Measurements from ENCODE around the gene MARCHF10. TPM values are rescaled to one million over a fixed set of nuclear protein-coding genes. Genes with fewer than 3 reads are reported as not detected.
A peak's percentile ranks its signal among the peaks of the same experiment; 100 is the strongest.

The MARCHF10 gene
- total RNA-seq, 2 donors from 2014 or later: 0.26 to 0.80 TPM

GRCh38 chr17:62774338-62774737 is 33.8 kb downstream of the MARCHF10 start:
- H3K27ac Mint-ChIP-seq: no peak overlapping the region
- no peak overlapping the region for H3K4me3 Mint-ChIP-seq
- DNase-seq (no peak), ATAC-seq (no peak)
- H3K4me1 Mint-ChIP-seq: no peaks in the 10 kb centered on the region
- peaks cover 36% of the 10 kb centered on the region for H3K27me3 Mint-ChIP-seq
- H3K9me3 ChIP-seq (ENCODE audit: control insufficient read depth, low read length, poor library complexity, severe bottlenecking): no peaks in the 10 kb centered on the region
- H3K36me3 Mint-ChIP-seq (ENCODE audit: low read depth): peaks cover 11% of the 10 kb centered on the region

- peaks cover 5% of the 10 kb centered on the region for H3K36me3 Mint-ChIP-seq (ENCODE audit: low read depth)
- DNase-seq (no peak), ATAC-seq (no peak)
- no peaks in the 10 kb centered on the region for H3K4me1 Mint-ChIP-seq
- no peak overlapping the region for H3K4me3 Mint-ChIP-seq
- H3K9me3 ChIP-seq (ENCODE audit: control insufficient read depth, low read length, poor library complexity, severe bottlenecking): no peaks in the 10 kb centered on the region
- H3K27me3 Mint-ChIP-seq: peaks cover 14% of the 10 kb centered on the region
- H3K27ac Mint-ChIP-seq: no peak overlapping the region
Measured at GRCh38 chr17:62767997-62768396, 40.1 kb downstream of the MARCHF10 start.

GRCh38 chr17:62765351-62765750 is 42.8 kb downstream of the MARCHF10 start:
- peaks cover 2% of the 10 kb centered on the region for H3K4me1 Mint-ChIP-seq
- no peaks in the 10 kb centered on the region for H3K9me3 ChIP-seq (ENCODE audit: control insufficient read depth, low read length, poor library complexity, severe bottlenecking)
- peaks cover 22% of the 10 kb centered on the region for H3K27me3 Mint-ChIP-seq
- H3K4me3 Mint-ChIP-seq: no peak overlapping the region
- H3K36me3 Mint-ChIP-seq (ENCODE audit: low read depth): no peaks in the 10 kb centered on the region
- H3K27ac Mint-ChIP-seq: no peak overlapping the region
- ATAC-seq (no peak), DNase-seq (no peak)

GRCh38 chr17:62763891-62764600 is 44.1 kb downstream of the MARCHF10 start:
- ATAC-seq (no peak), DNase-seq (no peak)
- H3K36me3 Mint-ChIP-seq (ENCODE audit: low read depth): no peaks in the 10 kb centered on the region
- peaks cover 29% of the 10 kb centered on the region for H3K27me3 Mint-ChIP-seq
- no peak overlapping the region for H3K4me3 Mint-ChIP-seq
- no peaks in the 10 kb centered on the region for H3K9me3 ChIP-seq (ENCODE audit: control insufficient read depth, low read length, poor library complexity, severe bottlenecking)
- H3K27ac Mint-ChIP-seq: no peak overlapping the region
- H3K4me1 Mint-ChIP-seq: peaks cover 2% of the 10 kb centered on the region

- H3K36me3 Mint-ChIP-seq (ENCODE audit: low read depth): no peaks in the 10 kb centered on the region
- H3K4me3 Mint-ChIP-seq: no peak overlapping the region
- no peak overlapping the region for H3K27ac Mint-ChIP-seq
- peaks cover 2% of the 10 kb centered on the region for H3K4me1 Mint-ChIP-seq
- DNase-seq: no peak
- peaks cover 29% of the 10 kb centered on the region for H3K27me3 Mint-ChIP-seq
- ATAC-seq: no peak
- H3K9me3 ChIP-seq (ENCODE audit: control insufficient read depth, low read length, poor library complexity, severe bottlenecking): no peaks in the 10 kb centered on the region
Measured at GRCh38 chr17:62761884-62762283, 46.2 kb downstream of the MARCHF10 start.

- Mint-ChIP-seq H3K36me3 (ENCODE audit: low read depth) (no peaks in the 10 kb centered on the region), H3K27me3 (peaks cover 29% of the 10 kb centered on the region), H3K4me3 (no peak overlapping the region), H3K27ac (no peak overlapping the region), H3K4me1 (peaks cover 2% of the 10 kb centered on the region)
- no peak for ATAC-seq
- no peaks in the 10 kb centered on the region for H3K9me3 ChIP-seq (ENCODE audit: control insufficient read depth, low read length, poor library complexity, severe bottlenecking)
- DNase-seq: no peak
Measured at GRCh38 chr17:62760945-62761267, 47.2 kb downstream of the MARCHF10 start.

GRCh38 chr17:62760059-62760944 is 47.8 kb downstream of the MARCHF10 start:
- Mint-ChIP-seq H3K27ac (no peak overlapping the region), H3K4me1 (peaks cover 2% of the 10 kb centered on the region), H3K36me3 (ENCODE audit: low read depth) (no peaks in the 10 kb centered on the region), H3K27me3 (peaks cover 29% of the 10 kb centered on the region), H3K4me3 (no peak overlapping the region)
- H3K9me3 ChIP-seq (ENCODE audit: control insufficient read depth, low read length, poor library complexity, severe bottlenecking): no peaks in the 10 kb centered on the region
- ATAC-seq (no peak), DNase-seq (no peak)

GRCh38 chr17:62757500-62757951 is 50.6 kb downstream of the MARCHF10 start:
- no peak for ATAC-seq
- H3K9me3 ChIP-seq (ENCODE audit: control insufficient read depth, low read length, poor library complexity, severe bottlenecking): no peaks in the 10 kb centered on the region
- peaks cover 2% of the 10 kb centered on the region for H3K4me1 Mint-ChIP-seq
- no peak overlapping the region for H3K4me3 Mint-ChIP-seq
- H3K36me3 Mint-ChIP-seq (ENCODE audit: low read depth): no peaks in the 10 kb centered on the region
- peaks cover 17% of the 10 kb centered on the region for H3K27me3 Mint-ChIP-seq
- DNase-seq: no peak
- no peak overlapping the region for H3K27ac Mint-ChIP-seq

GRCh38 chr17:62756198-62756597 is 51.9 kb downstream of the MARCHF10 start:
- Mint-ChIP-seq H3K4me3 (no peak overlapping the region), H3K4me1 (peaks cover 6% of the 10 kb centered on the region), H3K27ac (no peak overlapping the region), H3K36me3 (ENCODE audit: low read depth) (no peaks in the 10 kb centered on the region), H3K27me3 (peaks cover 14% of the 10 kb centered on the region)
- no peaks in the 10 kb centered on the region for H3K9me3 ChIP-seq (ENCODE audit: control insufficient read depth, low read length, poor library complexity, severe bottlenecking)
- ATAC-seq (no peak), DNase-seq (no peak)

GRCh38 chr17:62755141-62755851 is 52.8 kb downstream of the MARCHF10 start:
- Mint-ChIP-seq H3K4me1 (peaks cover 6% of the 10 kb centered on the region), H3K27me3 (peaks cover 6% of the 10 kb centered on the region), H3K36me3 (ENCODE audit: low read depth) (no peaks in the 10 kb centered on the region), H3K4me3 (no peak overlapping the region), H3K27ac (peak overlapping the region; percentile 34)
- DNase-seq (no peak), ATAC-seq (no peak)
- no peaks in the 10 kb centered on the region for H3K9me3 ChIP-seq (ENCODE audit: control insufficient read depth, low read length, poor library complexity, severe bottlenecking)

GRCh38 chr17:62754631-62755030 is 53.5 kb downstream of the MARCHF10 start:
- H3K27ac Mint-ChIP-seq: no peak overlapping the region
- no peak overlapping the region for H3K4me3 Mint-ChIP-seq
- H3K27me3 Mint-ChIP-seq: no peaks in the 10 kb centered on the region

GRCh38 chr17:62753562-62753961 is 54.6 kb downstream of the MARCHF10 start:
- no peak for ATAC-seq
- H3K9me3 ChIP-seq (ENCODE audit: control insufficient read depth, low read length, poor library complexity, severe bottlenecking): no peaks in the 10 kb centered on the region
- DNase-seq: no peak
- no peak overlapping the region for H3K4me3 Mint-ChIP-seq
- H3K36me3 Mint-ChIP-seq (ENCODE audit: low read depth): no peaks in the 10 kb centered on the region
- H3K4me1 Mint-ChIP-seq: peaks cover 8% of the 10 kb centered on the region
- H3K27me3 Mint-ChIP-seq: no peaks in the 10 kb centered on the region
- peak overlapping the region; percentile 37 for H3K27ac Mint-ChIP-seq

More at GRCh38 chr17:62754631-62755030, 53.5 kb downstream of the MARCHF10 start:
- no peak for DNase-seq
- no peaks in the 10 kb centered on the region for H3K9me3 ChIP-seq (ENCODE audit: control insufficient read depth, low read length, poor library complexity, severe bottlenecking)
- Mint-ChIP-seq H3K4me1 (peaks cover 8% of the 10 kb centered on the region), H3K36me3 (ENCODE audit: low read depth) (no peaks in the 10 kb centered on the region)
- no peak for ATAC-seq

- Mint-ChIP-seq H3K27me3 (no peaks in the 10 kb centered on the region), H3K36me3 (ENCODE audit: low read depth) (peaks cover 2% of the 10 kb centered on the region), H3K4me3 (no peak overlapping the region), H3K27ac (no peak overlapping the region), H3K4me1 (peaks cover 8% of the 10 kb centered on the region)
- no peaks in the 10 kb centered on the region for H3K9me3 ChIP-seq (ENCODE audit: control insufficient read depth, low read length, poor library complexity, severe bottlenecking)
- DNase-seq: no peak
- no peak for ATAC-seq
Measured at GRCh38 chr17:62751060-62751691, 56.9 kb downstream of the MARCHF10 start.
